Suprapubic skin (tissue), 4 donors: Measurements from ENCODE around the gene PSTPIP2.

Experiments
- CTCF ChIP-seq, 2 donors: fragments of 200-600 bp in 1 of 2; fragments of 450-650 bp in 1 of 2; sonication (generic) in 1 of 2; IDR thresholded peaks; one replicate each; pipeline ENCODE4 v1.5.1; 2016 to 2019; ENCODE audit warnings: antibody characterized with exemption in 2 of 2, mild to moderate bottlenecking in 1 of 2, moderate library complexity in 1 of 2
- EP300 ChIP-seq: sonication (generic); formaldehyde crosslinking; IDR thresholded peaks from one replicate; pipeline ENCODE4 v1.6.1; 2017; ENCODE audit warnings: antibody characterized with exemption
- POLR2A ChIP-seq, 2 donors: fragments of 450-650 bp; IDR thresholded peaks; one replicate each; pipeline ENCODE4 v1.6.1; 2017; ENCODE audit warnings: antibody characterized with exemption in 2 of 2, mild to moderate bottlenecking in 2 of 2, moderate library complexity in 2 of 2
- POLR2AphosphoS5 ChIP-seq, 3 donors: sonication (generic); formaldehyde crosslinking; IDR thresholded peaks; one replicate each; pipeline ENCODE4 v1.6.1; 2017; ENCODE audit warnings: antibody characterized with exemption in 3 of 3

DNA sequence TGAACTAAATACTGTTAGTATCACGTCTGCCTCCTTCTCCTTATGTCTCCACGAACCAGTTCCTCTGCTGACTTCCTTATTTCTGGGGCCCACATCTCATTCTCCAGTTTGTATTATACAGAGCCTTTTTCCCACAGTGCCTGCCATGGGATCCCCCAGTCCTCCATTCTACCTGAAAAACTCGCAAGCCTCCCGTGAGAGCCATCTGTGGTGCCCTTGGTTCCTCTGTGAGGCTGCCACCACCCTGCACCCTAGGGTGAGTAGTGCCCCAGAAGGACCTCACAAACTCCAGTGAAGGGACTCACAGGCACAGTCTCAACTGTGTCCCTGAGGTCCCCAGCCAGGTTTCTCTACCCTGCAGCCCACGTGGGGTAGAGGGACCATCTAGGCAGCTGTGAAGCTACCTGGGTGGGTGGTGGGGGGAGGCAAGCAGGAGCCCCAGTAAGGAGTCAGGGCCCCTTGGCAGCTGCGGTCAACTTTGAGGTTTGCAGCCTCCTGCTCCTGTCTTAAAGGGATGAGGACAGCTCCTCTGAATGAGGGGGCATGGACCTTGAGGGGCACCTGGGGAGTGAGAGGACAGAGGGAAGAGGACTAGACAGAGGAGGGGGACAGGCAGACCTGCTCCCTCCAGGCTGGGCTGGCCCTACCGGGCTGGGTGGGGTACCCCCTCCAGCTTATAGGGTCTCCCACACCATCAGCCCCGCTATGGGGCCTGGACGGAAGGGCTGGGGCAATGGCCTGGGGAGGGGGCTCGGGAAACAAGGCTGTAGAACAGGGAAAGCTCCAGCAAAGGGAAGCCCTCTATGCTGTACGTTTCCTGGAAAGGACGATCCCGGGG lies 1.0 kb downstream of the PSTPIP2 start:
- TF ChIP-seq EP300 (no peak), CTCF (IDR thresholded peaks at IDR 0.05) (no peak), POLR2A (IDR thresholded peaks at IDR 0.05) (no peak), POLR2AphosphoS5 (IDR thresholded peaks at IDR 0.05) (no peak)
